Transverse colon (tissue), 4 donors: ENCODE data around the gene PLA2G4E. TPM values are rescaled to one million over a fixed set of nuclear protein-coding genes. Genes with fewer than 3 reads are reported as not detected.

Experiments used
- DNase-seq: peaks from one replicate; pipeline ENCODE4 v3.0.0-alpha.2; 2019
- H3K27ac ChIP-seq, 4 donors: fragments of 200-600 bp; sonication (generic); 2 replicates each; pipeline ENCODE4 v1.5.1; 2016 to 2018; ENCODE audit warnings: inconsistent platforms in 4 of 4
- H3K27me3 ChIP-seq: fragments of 200-600 bp; sonication (generic); 2 replicates; pipeline ENCODE4 v1.5.1; 2017; ENCODE audit warnings: inconsistent platforms
- H3K36me3 ChIP-seq, 4 donors: fragments of 200-600 bp; sonication (generic); 2 replicates each; pipeline ENCODE4 v1.5.1; 2017 to 2019; ENCODE audit warnings: inconsistent platforms in 4 of 4
- H3K4me1 ChIP-seq, 4 donors: fragments of 200-600 bp; sonication (generic); 2 replicates each; pipeline ENCODE4 v1.5.1; 2017 to 2020; ENCODE audit warnings: inconsistent platforms in 4 of 4
- H3K4me3 ChIP-seq, 4 donors: fragments of 200-600 bp; sonication (generic); 1 replicate in 1 of 4; 2 replicates in 3 of 4; pipeline versions ENCODE4 v1.5.1 to v1.6.1; 2017 to 2019; ENCODE audit warnings: inconsistent platforms in 4 of 4
- H3K9me3 ChIP-seq, 2 donors: fragments of 200-600 bp; sonication (generic); 2 replicates each; pipeline ENCODE4 v1.5.1; 2017 to 2019; ENCODE audit warnings: inconsistent platforms in 2 of 2
- EP300 ChIP-seq: sonication (generic); formaldehyde crosslinking; IDR thresholded peaks from one replicate; pipeline ENCODE4 v1.6.1; 2017; ENCODE audit warnings: antibody characterized with exemption, low read depth
- POLR2A ChIP-seq: fragments of 450-650 bp; IDR thresholded peaks from one replicate; pipeline ENCODE4 v1.6.1; 2016; ENCODE audit warnings: antibody characterized with exemption, mild to moderate bottlenecking, moderate library complexity
- POLR2AphosphoS5 ChIP-seq, 3 donors: sonication (generic); formaldehyde crosslinking; IDR thresholded peaks; one replicate each; pipeline ENCODE4 v1.6.1; 2016; ENCODE audit warnings: antibody characterized with exemption in 3 of 3
- whole genome bisulfite sequencing, 2 donors: methylation state at CpG; one replicate each; pipeline ENCODE4 v1.1.5; 2018; ENCODE audit warnings: low coverage in 1 of 2; 5-methylcytosine and 5-hydroxymethylcytosine counted together
- in situ Hi-C, 4 donors: fragments of 200-750 bp; cut with MboI; loops; one replicate each; pipeline versions ENCODE4 v1.15.0 to v1.15.1; 2017; ENCODE audit warnings: low sequenced_read_pairs in 3 of 4, low pct_ligation_motif_present in 1 of 4, low pct_unique_long_range_greater_than_20kb in 1 of 4
- intact Hi-C: fragments of 100-400 bp; cut with DNase I; formaldehyde crosslinking; loops from one replicate; pipeline ENCODE4 v1.15.1; 2023; ENCODE audit warnings: low total_unique reads
- total RNA-seq, 4 donors: library from RNA; depleted of rRNA; stranded (reverse); fragments of >200 nt; gene quantifications; one replicate each; pipeline ENCODE4 v1.1.0, GENCODE V29; 2016
- TF ChIP-seq, protein P1 (sequence below), 5 experiments: fragments of 200-600 bp in 3 of 5; fragments of 450-650 bp in 2 of 5; sonication (generic) in 3 of 5; IDR thresholded peaks; 1 replicate in 2 of 5; 2 replicates in 3 of 5; pipeline ENCODE4 v1.5.1; 2016 to 2017; ENCODE audit warnings: antibody characterized with exemption in 5 of 5, inconsistent platforms in 3 of 5, mild to moderate bottlenecking in 2 of 5, moderate library complexity in 1 of 5

Gene PLA2G4E
- total RNA-seq, 4 donors from 2014 or later, result 0.32 TPM; not detected in 3

DNA sequence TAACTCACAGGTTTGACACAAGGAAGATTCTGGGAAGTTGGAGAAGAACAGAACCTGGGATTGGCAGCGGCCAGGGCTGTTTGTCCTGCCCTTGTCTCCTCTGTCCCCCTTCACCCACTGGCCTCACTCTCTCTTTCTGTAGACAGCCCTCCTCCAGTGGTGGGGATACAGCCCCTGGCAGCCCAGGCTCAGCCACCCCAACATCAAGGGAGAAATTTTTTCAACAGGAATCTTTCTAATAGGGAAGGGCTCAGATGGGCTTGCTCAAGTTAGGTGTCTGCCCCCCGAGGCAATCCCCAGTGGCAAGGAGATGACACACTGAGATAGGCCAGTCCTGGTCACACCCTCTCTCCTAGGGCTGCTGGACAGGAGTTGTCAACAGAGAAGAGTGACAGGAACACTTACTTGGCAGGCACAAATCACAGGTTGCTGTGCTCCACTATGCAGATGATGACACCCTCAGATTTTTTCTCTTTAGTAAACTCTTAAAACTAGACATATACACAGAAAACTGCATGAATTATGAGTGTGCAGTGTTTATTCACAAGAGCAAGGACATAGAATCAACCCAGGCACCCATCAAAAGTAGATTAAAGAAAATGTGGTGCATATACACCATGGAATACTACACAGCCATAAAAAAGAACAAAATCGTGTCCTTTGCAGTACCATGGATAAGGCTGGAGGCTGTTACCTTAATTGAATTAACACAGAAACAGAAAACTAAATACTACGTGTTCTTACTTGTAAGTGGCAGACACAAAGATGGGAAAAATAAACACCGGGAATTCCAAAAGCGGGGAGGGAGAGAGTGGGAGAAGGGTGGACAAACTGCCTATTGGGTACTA lies 37.2 kb upstream of the PLA2G4E start:
- WGBS, 2 donors, result 74 to 89% methylated on average over 4 to 6 of the region's 6 CpGs
- H3K4me1 ChIP-seq, result peaks cover 4 to 12% (median 6%) of the 10 kb centered on the region in 4 donors
- no peaks in the 10 kb centered on the region for H3K27me3 ChIP-seq
- intact Hi-C loops, result no loop called here
- H3K9me3 ChIP-seq, result no peaks in the 10 kb centered on the region
- no peak for DNase-seq
- peak overlapping the region; percentile 45 to 78 (median 70) for H3K27ac ChIP-seq
- no peak overlapping the region for H3K4me3 ChIP-seq
- H3K36me3 ChIP-seq, result no peaks in the 10 kb centered on the region
- TF ChIP-seq EP300, result no peak
- TF ChIP-seq POLR2AphosphoS5 (IDR thresholded peaks at IDR 0.05), result no peak
- TF ChIP-seq, protein P1, sequence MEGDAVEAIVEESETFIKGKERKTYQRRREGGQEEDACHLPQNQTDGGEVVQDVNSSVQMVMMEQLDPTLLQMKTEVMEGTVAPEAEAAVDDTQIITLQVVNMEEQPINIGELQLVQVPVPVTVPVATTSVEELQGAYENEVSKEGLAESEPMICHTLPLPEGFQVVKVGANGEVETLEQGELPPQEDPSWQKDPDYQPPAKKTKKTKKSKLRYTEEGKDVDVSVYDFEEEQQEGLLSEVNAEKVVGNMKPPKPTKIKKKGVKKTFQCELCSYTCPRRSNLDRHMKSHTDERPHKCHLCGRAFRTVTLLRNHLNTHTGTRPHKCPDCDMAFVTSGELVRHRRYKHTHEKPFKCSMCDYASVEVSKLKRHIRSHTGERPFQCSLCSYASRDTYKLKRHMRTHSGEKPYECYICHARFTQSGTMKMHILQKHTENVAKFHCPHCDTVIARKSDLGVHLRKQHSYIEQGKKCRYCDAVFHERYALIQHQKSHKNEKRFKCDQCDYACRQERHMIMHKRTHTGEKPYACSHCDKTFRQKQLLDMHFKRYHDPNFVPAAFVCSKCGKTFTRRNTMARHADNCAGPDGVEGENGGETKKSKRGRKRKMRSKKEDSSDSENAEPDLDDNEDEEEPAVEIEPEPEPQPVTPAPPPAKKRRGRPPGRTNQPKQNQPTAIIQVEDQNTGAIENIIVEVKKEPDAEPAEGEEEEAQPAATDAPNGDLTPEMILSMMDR (IDR thresholded peaks at IDR 0.05), result no peak
- TF ChIP-seq POLR2A, result no peak
- in situ Hi-C loops, result no loop called here

DNA sequence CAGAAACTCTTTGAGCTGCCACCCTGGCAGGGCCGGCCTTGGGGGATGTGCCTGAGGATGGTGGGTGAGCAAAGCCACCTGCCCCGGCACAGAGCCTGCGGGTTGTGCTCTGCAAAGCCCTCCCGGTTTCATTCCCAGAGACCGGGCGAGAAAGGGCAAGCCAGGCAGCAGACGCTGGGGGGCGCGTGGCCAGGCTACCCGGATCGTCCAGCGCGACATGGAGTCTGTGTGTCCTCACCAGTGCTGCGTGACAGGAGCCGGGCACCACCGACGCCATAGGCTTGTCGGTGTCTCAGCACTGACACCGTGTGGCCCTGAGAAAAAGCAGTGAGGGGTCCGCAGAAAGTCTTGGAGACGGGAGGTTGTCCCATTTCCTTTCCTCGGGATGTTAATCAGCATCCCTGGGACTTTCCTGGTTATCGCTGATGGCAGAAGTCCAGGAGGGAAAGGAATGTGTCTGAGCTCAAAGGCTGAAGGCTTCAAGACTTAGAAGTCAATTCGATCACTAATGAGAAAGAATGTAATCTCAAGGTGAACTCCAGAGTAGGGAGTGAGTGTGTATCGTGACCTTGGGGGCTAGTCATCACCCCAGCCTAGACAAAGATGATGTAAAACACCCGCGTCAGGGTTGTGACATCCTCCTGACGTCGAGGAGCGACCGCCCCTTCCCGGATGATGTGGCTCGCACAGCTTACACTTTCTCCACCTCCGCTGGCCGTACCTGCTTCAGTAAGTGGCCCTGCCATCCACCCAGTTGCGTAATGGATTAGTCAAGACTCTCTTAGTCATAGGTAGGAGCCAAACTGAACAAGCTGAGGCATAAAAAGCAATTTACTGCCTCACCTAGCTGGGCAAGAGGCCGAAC lies 36.3 kb upstream of the PLA2G4E start:
- Histone ChIP-seq H3K9me3 (no peaks in the 10 kb centered on the region), H3K4me3 (peak overlapping the region in 3 of 4 donors; percentile 0 to 36 (median 5)), H3K4me1 (peaks cover 4 to 12% (median 6%) of the 10 kb centered on the region in 4 donors), H3K36me3 (no peaks in the 10 kb centered on the region), H3K27ac (peak overlapping the region; percentile 45 to 78 (median 70)), H3K27me3 (no peaks in the 10 kb centered on the region)
- WGBS, 2 donors, result 14 to 36% methylated on average over 3 to 31 of the region's 37 CpGs
- intact Hi-C loops, result no loop called here
- TF ChIP-seq EP300 (no peak), POLR2AphosphoS5 (IDR thresholded peaks at IDR 0.05) (peak in 1 of 3 donors; percentile 57), POLR2A (peak; percentile 25)
- TF ChIP-seq, protein P1 (IDR thresholded peaks at IDR 0.05), result peak; percentile 43 to 70 (median 49)
- in situ Hi-C loops, result no loop called here
- peak; percentile 86 for DNase-seq

DNA sequence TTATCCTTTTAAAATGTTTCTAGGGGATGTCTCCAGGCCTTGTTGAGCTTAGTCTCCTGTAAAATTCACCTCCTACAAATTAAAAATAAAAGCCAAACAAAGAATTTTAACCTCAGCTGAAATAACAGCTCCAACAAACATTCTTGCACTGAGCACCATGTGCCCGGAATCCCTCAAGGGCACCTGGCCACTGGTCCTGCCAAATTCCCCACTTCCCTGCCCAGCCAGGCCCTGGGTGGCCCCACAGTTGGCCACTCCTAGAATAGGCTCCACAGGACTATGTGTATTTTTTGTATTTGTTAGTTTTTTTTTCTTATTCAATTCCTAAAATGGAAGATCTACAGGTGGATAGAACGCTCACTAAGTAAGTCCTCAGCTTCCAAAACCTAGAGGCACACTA lies 33.1 kb upstream of the PLA2G4E start:
- no peak for TF ChIP-seq POLR2AphosphoS5 (IDR thresholded peaks at IDR 0.05)
- no peak for TF ChIP-seq POLR2A
- no peak for TF ChIP-seq EP300
- TF ChIP-seq, protein P1 (IDR thresholded peaks at IDR 0.05), result no peak
- Histone ChIP-seq H3K36me3 (no peaks in the 10 kb centered on the region), H3K4me3 (no peak overlapping the region), H3K9me3 (no peaks in the 10 kb centered on the region), H3K27ac (no peak overlapping the region), H3K4me1 (peaks cover 4 to 12% (median 6%) of the 10 kb centered on the region in 4 donors), H3K27me3 (no peaks in the 10 kb centered on the region)
- 70 to 78% methylated on average over 1 to 2 of the region's 2 CpGs for WGBS, 2 donors
- in situ Hi-C loops, result no loop called here
- DNase-seq, result no peak
- intact Hi-C loops, result no loop called here

DNA sequence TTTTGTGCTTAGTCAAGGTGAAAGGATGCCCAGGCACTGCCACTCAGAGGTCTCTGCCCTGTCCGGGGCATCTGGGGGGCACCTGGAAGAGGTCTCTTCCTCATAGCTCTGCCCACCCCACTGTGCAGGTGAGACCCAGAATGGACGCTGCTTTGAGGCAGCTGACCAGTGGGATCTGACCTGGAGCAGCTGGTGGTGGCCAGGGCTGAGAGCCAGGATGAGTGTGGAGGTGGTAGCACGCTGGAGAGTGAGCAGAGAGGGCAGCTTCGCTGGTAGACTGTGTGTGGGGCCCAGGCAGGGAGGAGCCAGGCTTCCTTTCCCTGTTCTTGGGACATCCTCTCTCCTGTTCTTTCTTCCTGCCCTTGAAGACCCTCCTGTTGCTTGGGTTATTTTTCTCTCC lies 32.2 kb upstream of the PLA2G4E start:
- in situ Hi-C loops, result no loop called here
- H3K36me3 ChIP-seq, result no peaks in the 10 kb centered on the region
- H3K27me3 ChIP-seq, result no peaks in the 10 kb centered on the region
- peaks cover 4 to 12% (median 6%) of the 10 kb centered on the region in 4 donors for H3K4me1 ChIP-seq
- no peak for DNase-seq
- no peak overlapping the region for H3K4me3 ChIP-seq
- H3K27ac ChIP-seq, result no peak overlapping the region
- 79% methylated on average over 4 of the region's 4 CpGs; no CpG with 5 or more reads in 1 of the 2 donors for WGBS, 2 donors
- no peak for TF ChIP-seq POLR2A
- TF ChIP-seq, protein P1 (IDR thresholded peaks at IDR 0.05), result no peak
- H3K9me3 ChIP-seq, result no peaks in the 10 kb centered on the region
- intact Hi-C loops, result no loop called here
